WTC11 (cell line): ENCODE data around the gene NUP93. TPM values are rescaled to one million over a fixed set of nuclear protein-coding genes. Genes with fewer than 3 reads are reported as not detected.

Experiments
- ATAC-seq: fragments of 200-7000 bp; cut with Tn5 transposase; 2 replicates; pipeline ENCODE4 v1.10.0; 2021; ENCODE audit warnings: mild to moderate bottlenecking, moderate library complexity
- CTCF ChIA-PET: fragments of 300-600 bp; sonication (Branson Sonifier 250); formaldehyde crosslinking; loops from one replicate; lab custom pipeline; 2021; ENCODE audit warnings: antibody characterized with exemption; lab: Charles Lee
- POLR2A ChIA-PET: fragments of 350-600 bp; sonication (Branson Sonifier 250); formaldehyde crosslinking; loops from one replicate; lab custom pipeline; 2021; ENCODE audit warnings: antibody characterized with exemption; lab: Charles Lee
- DNase-seq: peaks from one replicate; pipeline ENCODE4 v3.0.0; 2021; ENCODE audit warnings: low spot score
- H3K27ac Mint-ChIP-seq: 2 replicates; pipeline ENCODE4 v1.8.0; 2021; ENCODE audit warnings: mixed read lengths
- H3K27me3 Mint-ChIP-seq: 2 replicates; pipeline ENCODE4 v1.8.0; 2021; ENCODE audit warnings: low read depth, mild to moderate bottlenecking, moderate library complexity, mixed read lengths
- H3K36me3 Mint-ChIP-seq: 2 replicates; pipeline ENCODE4 v1.8.0; 2021; ENCODE audit warnings: mixed read lengths
- H3K4me1 Mint-ChIP-seq: 2 replicates; pipeline ENCODE4 v1.8.0; 2022; ENCODE audit warnings: mixed read lengths
- H3K4me3 Mint-ChIP-seq: 2 replicates; pipeline ENCODE4 v1.8.0; 2021; ENCODE audit warnings: mild to moderate bottlenecking, moderate library complexity, mixed read lengths
- H3K9me3 Mint-ChIP-seq: 2 replicates; pipeline ENCODE4 v1.8.0; 2021; ENCODE audit warnings: mixed read lengths
- ATF1 ChIP-seq: sonication (generic); formaldehyde crosslinking; IDR thresholded peaks from 2 replicates; pipeline ENCODE4 v1.8.1; 2023; ENCODE audit warnings: mild to moderate bottlenecking, moderate library complexity, missing genetic modification reagents
- GABPB1 ChIP-seq: sonication (generic); formaldehyde crosslinking; IDR thresholded peaks from 2 replicates; pipeline ENCODE4 v1.8.1; 2023; ENCODE audit warnings: mild to moderate bottlenecking, missing genetic modification reagents
- KAT7 ChIP-seq: sonication (generic); formaldehyde crosslinking; IDR thresholded peaks from 2 replicates; pipeline ENCODE4 v1.8.1; 2023; ENCODE audit warnings: missing genetic modification reagents, mild to moderate bottlenecking, borderline replicate concordance
- RELA ChIP-seq: sonication (generic); formaldehyde crosslinking; IDR thresholded peaks from 2 replicates; pipeline ENCODE4 v1.8.1; 2022; ENCODE audit warnings: missing genetic modification reagents, mild to moderate bottlenecking, borderline replicate concordance
- SMAD4 ChIP-seq: sonication (generic); formaldehyde crosslinking; IDR thresholded peaks from 2 replicates; pipeline ENCODE4 v1.8.0; 2022; ENCODE audit warnings: mild to moderate bottlenecking, missing genetic modification reagents
- TCF7 ChIP-seq: sonication (generic); formaldehyde crosslinking; IDR thresholded peaks from 2 replicates; pipeline ENCODE4 v1.8.0; 2022; ENCODE audit warnings: mild to moderate bottlenecking, low read depth, missing genetic modification reagents, moderate library complexity
- TP53 ChIP-seq: sonication (generic); formaldehyde crosslinking; IDR thresholded peaks from 2 replicates; pipeline ENCODE4 v1.8.1; 2023; ENCODE audit warnings: mild to moderate bottlenecking, missing genetic modification reagents
- ZNF121 ChIP-seq: sonication (generic); formaldehyde crosslinking; IDR thresholded peaks from 2 replicates; pipeline ENCODE4 v1.8.0; 2023; ENCODE audit warnings: missing genetic modification reagents
- ZNF138 ChIP-seq: sonication (generic); formaldehyde crosslinking; conservative IDR thresholded peaks from 2 replicates; pipeline ENCODE4 v1.8.1; 2022; ENCODE audit warnings: mild to moderate bottlenecking, moderate library complexity, missing genetic modification reagents
- ZNF232 ChIP-seq: sonication (generic); formaldehyde crosslinking; IDR thresholded peaks from 2 replicates; pipeline ENCODE4 v1.8.0; 2022; ENCODE audit warnings: mild to moderate bottlenecking, missing genetic modification reagents
- ZNF416 ChIP-seq: fragments of 250-450 bp; sonication (Bioruptor Pico); IDR thresholded peaks from 2 replicates; pipeline ENCODE4 v1.9.0; 2021; ENCODE audit warnings: mild to moderate bottlenecking, inconsistent platforms
- total RNA-seq: library from RNA; stranded (reverse); gene quantifications from 3 replicates; pipeline ENCODE4 v1.2.3, GENCODE V29; 2021
- TF ChIP-seq, protein P1 (sequence below): sonication (generic); formaldehyde crosslinking; conservative IDR thresholded peaks from 2 replicates; pipeline ENCODE4 v1.8.1; 2022; ENCODE audit warnings: mild to moderate bottlenecking, missing genetic modification reagents
- TF ChIP-seq, protein P2 (sequence below): sonication (generic); formaldehyde crosslinking; IDR thresholded peaks from 2 replicates; pipeline ENCODE4 v1.8.1; 2023; ENCODE audit warnings: mild to moderate bottlenecking, moderate library complexity, missing genetic modification reagents
- TF ChIP-seq, protein P3 (sequence below): fragments of 250-450 bp; sonication (Bioruptor Pico); IDR thresholded peaks from 2 replicates; pipeline ENCODE4 v1.9.0; 2021; ENCODE audit warnings: mild to moderate bottlenecking, borderline replicate concordance
- TF ChIP-seq, protein P4 (sequence below): sonication (generic); formaldehyde crosslinking; IDR thresholded peaks from 2 replicates; pipeline ENCODE4 v1.8.1; 2023; ENCODE audit warnings: mild to moderate bottlenecking, missing genetic modification reagents, moderate library complexity
- TF ChIP-seq, protein P5 (sequence below): sonication (generic); formaldehyde crosslinking; IDR thresholded peaks from 2 replicates; pipeline ENCODE4 v1.8.1; 2022; ENCODE audit warnings: low read depth, mild to moderate bottlenecking, moderate library complexity, missing genetic modification reagents, borderline replicate concordance
- TF ChIP-seq, protein P6 (sequence below): sonication (generic); formaldehyde crosslinking; IDR thresholded peaks from 2 replicates; pipeline ENCODE4 v1.8.0; 2022; ENCODE audit warnings: missing genetic modification reagents
- TF ChIP-seq, protein P7 (sequence below): sonication (generic); formaldehyde crosslinking; IDR thresholded peaks from 2 replicates; pipeline ENCODE4 v1.8.0; 2022; ENCODE audit warnings: mild to moderate bottlenecking, missing genetic modification reagents

NUP93 gene
- total RNA-seq, 1 experiment from 2014 or later, result 185 TPM

DNA sequence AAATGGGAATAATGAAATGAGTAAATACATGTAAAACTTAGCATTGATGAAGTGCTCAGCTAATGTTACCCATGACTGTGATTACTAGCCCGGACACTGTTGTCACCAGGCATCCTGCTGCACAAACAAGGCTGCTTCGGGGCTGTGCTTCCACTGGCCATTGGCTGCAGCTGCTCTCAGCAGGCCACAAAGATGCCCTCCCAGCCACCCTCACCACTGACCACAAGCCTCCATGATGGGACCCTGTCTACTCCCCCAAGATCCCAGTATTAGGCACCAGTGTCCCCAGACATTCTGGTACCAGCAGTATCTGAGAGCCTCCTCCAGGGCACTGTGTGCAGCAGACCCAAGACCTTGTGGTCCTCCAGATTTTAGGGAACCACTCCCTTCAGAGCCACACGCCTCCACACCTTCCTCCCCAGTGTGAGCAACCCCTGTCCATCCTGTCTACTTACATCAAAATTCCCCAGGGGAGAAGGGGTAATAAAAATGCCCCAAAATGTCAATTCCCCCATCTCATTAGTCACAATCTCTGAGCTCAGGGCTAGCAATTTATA lies 19.7 kb upstream of the NUP93 start (continued):
- TF ChIP-seq, protein P1, sequence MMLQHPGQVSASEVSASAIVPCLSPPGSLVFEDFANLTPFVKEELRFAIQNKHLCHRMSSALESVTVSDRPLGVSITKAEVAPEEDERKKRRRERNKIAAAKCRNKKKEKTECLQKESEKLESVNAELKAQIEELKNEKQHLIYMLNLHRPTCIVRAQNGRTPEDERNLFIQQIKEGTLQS, result no peak
- no peak for TF ChIP-seq ZNF138 (CRISPR knock-in tag)
- no peak for TF ChIP-seq ZNF416 (CRISPR knock-in tag)
- TF ChIP-seq, all 79 proteins: peak for 0

DNA sequence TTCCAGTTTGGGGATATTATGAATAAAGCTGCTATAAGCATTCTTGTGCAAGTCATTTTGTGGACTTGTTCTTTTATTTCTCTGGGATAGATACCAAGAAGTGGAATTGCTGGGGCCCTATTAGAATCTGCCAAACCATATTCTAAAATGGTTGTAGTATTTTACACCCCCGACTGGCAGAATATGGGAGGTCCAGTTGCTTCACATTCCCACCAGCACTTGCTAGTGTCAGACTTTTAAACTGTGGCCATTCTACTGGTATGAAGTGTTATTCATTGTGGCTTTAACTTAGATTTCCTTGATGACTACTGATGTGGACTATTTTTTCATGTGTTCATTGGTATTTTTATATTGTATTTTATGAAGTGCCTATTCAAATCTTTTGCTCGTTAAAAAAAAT lies 18.1 kb upstream of the NUP93 start:
- no peak overlapping the region for H3K27ac Mint-ChIP-seq
- TF ChIP-seq TCF7 (CRISPR knock-in tag) (no peak), ZNF121 (CRISPR knock-in tag) (no peak), TP53 (CRISPR knock-in tag) (no peak), GABPB1 (no peak), ATF1 (CRISPR knock-in tag) (no peak), ZNF232 (CRISPR knock-in tag) (no peak)
- TF ChIP-seq, protein P2, sequence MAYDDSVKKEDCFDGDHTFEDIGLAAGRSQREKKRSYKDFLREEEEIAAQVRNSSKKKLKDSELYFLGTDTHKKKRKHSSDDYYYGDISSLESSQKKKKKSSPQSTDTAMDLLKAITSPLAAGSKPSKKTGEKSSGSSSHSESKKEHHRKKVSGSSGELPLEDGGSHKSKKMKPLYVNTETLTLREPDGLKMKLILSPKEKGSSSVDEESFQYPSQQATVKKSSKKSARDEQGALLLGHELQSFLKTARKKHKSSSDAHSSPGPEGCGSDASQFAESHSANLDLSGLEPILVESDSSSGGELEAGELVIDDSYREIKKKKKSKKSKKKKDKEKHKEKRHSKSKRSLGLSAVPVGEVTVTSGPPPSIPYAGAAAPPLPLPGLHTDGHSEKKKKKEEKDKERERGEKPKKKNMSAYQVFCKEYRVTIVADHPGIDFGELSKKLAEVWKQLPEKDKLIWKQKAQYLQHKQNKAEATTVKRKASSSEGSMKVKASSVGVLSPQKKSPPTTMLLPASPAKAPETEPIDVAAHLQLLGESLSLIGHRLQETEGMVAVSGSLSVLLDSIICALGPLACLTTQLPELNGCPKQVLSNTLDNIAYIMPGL (CRISPR knock-in tag), result no peak
- TF ChIP-seq, protein P3, sequence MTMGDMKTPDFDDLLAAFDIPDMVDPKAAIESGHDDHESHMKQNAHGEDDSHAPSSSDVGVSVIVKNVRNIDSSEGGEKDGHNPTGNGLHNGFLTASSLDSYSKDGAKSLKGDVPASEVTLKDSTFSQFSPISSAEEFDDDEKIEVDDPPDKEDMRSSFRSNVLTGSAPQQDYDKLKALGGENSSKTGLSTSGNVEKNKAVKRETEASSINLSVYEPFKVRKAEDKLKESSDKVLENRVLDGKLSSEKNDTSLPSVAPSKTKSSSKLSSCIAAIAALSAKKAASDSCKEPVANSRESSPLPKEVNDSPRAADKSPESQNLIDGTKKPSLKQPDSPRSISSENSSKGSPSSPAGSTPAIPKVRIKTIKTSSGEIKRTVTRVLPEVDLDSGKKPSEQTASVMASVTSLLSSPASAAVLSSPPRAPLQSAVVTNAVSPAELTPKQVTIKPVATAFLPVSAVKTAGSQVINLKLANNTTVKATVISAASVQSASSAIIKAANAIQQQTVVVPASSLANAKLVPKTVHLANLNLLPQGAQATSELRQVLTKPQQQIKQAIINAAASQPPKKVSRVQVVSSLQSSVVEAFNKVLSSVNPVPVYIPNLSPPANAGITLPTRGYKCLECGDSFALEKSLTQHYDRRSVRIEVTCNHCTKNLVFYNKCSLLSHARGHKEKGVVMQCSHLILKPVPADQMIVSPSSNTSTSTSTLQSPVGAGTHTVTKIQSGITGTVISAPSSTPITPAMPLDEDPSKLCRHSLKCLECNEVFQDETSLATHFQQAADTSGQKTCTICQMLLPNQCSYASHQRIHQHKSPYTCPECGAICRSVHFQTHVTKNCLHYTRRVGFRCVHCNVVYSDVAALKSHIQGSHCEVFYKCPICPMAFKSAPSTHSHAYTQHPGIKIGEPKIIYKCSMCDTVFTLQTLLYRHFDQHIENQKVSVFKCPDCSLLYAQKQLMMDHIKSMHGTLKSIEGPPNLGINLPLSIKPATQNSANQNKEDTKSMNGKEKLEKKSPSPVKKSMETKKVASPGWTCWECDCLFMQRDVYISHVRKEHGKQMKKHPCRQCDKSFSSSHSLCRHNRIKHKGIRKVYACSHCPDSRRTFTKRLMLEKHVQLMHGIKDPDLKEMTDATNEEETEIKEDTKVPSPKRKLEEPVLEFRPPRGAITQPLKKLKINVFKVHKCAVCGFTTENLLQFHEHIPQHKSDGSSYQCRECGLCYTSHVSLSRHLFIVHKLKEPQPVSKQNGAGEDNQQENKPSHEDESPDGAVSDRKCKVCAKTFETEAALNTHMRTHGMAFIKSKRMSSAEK (CRISPR knock-in tag), result no peak
- TF ChIP-seq, protein P4, sequence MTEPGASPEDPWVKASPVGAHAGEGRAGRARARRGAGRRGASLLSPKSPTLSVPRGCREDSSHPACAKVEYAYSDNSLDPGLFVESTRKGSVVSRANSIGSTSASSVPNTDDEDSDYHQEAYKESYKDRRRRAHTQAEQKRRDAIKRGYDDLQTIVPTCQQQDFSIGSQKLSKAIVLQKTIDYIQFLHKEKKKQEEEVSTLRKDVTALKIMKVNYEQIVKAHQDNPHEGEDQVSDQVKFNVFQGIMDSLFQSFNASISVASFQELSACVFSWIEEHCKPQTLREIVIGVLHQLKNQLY (CRISPR knock-in tag), result no peak
- TF ChIP-seq, protein P5, sequence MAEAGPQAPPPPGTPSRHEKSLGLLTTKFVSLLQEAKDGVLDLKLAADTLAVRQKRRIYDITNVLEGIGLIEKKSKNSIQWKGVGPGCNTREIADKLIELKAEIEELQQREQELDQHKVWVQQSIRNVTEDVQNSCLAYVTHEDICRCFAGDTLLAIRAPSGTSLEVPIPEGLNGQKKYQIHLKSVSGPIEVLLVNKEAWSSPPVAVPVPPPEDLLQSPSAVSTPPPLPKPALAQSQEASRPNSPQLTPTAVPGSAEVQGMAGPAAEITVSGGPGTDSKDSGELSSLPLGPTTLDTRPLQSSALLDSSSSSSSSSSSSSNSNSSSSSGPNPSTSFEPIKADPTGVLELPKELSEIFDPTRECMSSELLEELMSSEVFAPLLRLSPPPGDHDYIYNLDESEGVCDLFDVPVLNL, result no peak
- TF ChIP-seq, all 79 proteins: peak for 0
- no peaks in the 10 kb centered on the region for H3K36me3 Mint-ChIP-seq
- peaks cover 15% of the 10 kb centered on the region; the same call in 1 of the 2 replicates for H3K27me3 Mint-ChIP-seq
- peaks cover 16% of the 10 kb centered on the region for H3K4me1 Mint-ChIP-seq
- H3K4me3 Mint-ChIP-seq, result no peak overlapping the region
- POLR2A ChIA-PET, result no interaction called here
- CTCF ChIA-PET, result no interaction called here
- peaks cover 5% of the 10 kb centered on the region; the same call in 1 of the 2 replicates for H3K9me3 Mint-ChIP-seq
- ATAC-seq (no peak), DNase-seq (no peak)

DNA sequence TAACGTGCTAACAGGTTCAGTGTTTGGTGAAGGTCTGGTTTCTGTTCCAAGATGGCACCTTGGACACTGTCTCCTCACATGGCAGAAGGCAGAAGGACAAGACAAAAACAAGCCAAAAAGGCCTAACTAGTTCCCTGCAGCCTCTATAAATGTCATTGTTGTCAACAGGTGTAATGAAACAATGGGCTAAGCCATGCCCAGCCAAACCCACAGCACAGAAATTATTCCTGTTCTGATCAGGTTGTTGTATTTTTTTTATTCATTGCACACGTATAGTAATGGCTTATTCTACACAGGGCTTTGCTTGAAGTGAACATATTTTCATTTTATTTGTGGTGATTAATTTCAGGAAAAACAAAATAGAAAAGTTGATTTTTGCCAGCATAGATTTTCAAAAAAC lies 16.1 kb upstream of the NUP93 start:
- DNase-seq, result no peak
- ChIA-PET CTCF (interaction anchor here (1.1 kb wide), 1 partner anchor 12 kb away, joined by 5 read pairs; no protein-coding TSS in a partner anchor), POLR2A (no interaction called here)
- Mint-ChIP-seq H3K4me1 (peaks cover 8% of the 10 kb centered on the region), H3K36me3 (no peaks in the 10 kb centered on the region), H3K4me3 (no peak overlapping the region), H3K9me3 (peaks cover 5% of the 10 kb centered on the region; the same call in 1 of the 2 replicates), H3K27me3 (peaks cover 15% of the 10 kb centered on the region; the same call in 1 of the 2 replicates), H3K27ac (no peak overlapping the region)
- no peak for ATAC-seq
- no peak for TF ChIP-seq KAT7 (CRISPR knock-in tag)
- TF ChIP-seq, protein P6, sequence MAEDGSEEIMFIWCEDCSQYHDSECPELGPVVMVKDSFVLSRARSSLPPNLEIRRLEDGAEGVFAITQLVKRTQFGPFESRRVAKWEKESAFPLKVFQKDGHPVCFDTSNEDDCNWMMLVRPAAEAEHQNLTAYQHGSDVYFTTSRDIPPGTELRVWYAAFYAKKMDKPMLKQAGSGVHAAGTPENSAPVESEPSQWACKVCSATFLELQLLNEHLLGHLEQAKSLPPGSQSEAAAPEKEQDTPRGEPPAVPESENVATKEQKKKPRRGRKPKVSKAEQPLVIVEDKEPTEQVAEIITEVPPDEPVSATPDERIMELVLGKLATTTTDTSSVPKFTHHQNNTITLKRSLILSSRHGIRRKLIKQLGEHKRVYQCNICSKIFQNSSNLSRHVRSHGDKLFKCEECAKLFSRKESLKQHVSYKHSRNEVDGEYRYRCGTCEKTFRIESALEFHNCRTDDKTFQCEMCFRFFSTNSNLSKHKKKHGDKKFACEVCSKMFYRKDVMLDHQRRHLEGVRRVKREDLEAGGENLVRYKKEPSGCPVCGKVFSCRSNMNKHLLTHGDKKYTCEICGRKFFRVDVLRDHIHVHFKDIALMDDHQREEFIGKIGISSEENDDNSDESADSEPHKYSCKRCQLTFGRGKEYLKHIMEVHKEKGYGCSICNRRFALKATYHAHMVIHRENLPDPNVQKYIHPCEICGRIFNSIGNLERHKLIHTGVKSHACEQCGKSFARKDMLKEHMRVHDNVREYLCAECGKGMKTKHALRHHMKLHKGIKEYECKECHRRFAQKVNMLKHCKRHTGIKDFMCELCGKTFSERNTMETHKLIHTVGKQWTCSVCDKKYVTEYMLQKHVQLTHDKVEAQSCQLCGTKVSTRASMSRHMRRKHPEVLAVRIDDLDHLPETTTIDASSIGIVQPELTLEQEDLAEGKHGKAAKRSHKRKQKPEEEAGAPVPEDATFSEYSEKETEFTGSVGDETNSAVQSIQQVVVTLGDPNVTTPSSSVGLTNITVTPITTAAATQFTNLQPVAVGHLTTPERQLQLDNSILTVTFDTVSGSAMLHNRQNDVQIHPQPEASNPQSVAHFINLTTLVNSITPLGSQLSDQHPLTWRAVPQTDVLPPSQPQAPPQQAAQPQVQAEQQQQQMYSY (CRISPR knock-in tag), result no peak
- TF ChIP-seq, protein P7, sequence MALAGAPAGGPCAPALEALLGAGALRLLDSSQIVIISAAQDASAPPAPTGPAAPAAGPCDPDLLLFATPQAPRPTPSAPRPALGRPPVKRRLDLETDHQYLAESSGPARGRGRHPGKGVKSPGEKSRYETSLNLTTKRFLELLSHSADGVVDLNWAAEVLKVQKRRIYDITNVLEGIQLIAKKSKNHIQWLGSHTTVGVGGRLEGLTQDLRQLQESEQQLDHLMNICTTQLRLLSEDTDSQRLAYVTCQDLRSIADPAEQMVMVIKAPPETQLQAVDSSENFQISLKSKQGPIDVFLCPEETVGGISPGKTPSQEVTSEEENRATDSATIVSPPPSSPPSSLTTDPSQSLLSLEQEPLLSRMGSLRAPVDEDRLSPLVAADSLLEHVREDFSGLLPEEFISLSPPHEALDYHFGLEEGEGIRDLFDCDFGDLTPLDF (CRISPR knock-in tag), result no peak
- TF ChIP-seq RELA (CRISPR knock-in tag), result no peak
- TF ChIP-seq, protein P5, result no peak
- TF ChIP-seq SMAD4 (CRISPR knock-in tag), result no peak
